WTC11 (cell line): ENCODE results near the gene BRD1. TPM values are rescaled to one million over a fixed set of nuclear protein-coding genes. Genes with fewer than 3 reads are reported as not detected.

Source experiments
- ATAC-seq: fragments of 200-7000 bp; cut with Tn5 transposase; 2 replicates; pipeline ENCODE4 v1.10.0; 2021; ENCODE audit warnings: mild to moderate bottlenecking, moderate library complexity
- Bru-seq: library from RNA; stranded (reverse); fragments of 400-500 nt; gene quantifications from one replicate; lab custom pipeline; 2021; lab: Mats Ljungman, UMichigan
- CTCF ChIA-PET: fragments of 300-600 bp; sonication (Branson Sonifier 250); formaldehyde crosslinking; loops from one replicate; lab custom pipeline; 2021; ENCODE audit warnings: antibody characterized with exemption; lab: Charles Lee
- POLR2A ChIA-PET: fragments of 350-600 bp; sonication (Branson Sonifier 250); formaldehyde crosslinking; loops from one replicate; lab custom pipeline; 2021; ENCODE audit warnings: antibody characterized with exemption; lab: Charles Lee
- DNase-seq: peaks from one replicate; pipeline ENCODE4 v3.0.0; 2021; ENCODE audit warnings: low spot score
- H3K27ac Mint-ChIP-seq: 2 replicates; pipeline ENCODE4 v1.8.0; 2021; ENCODE audit warnings: mixed read lengths
- H3K27me3 Mint-ChIP-seq: 2 replicates; pipeline ENCODE4 v1.8.0; 2021; ENCODE audit warnings: low read depth, mild to moderate bottlenecking, moderate library complexity, mixed read lengths
- H3K36me3 Mint-ChIP-seq: 2 replicates; pipeline ENCODE4 v1.8.0; 2021; ENCODE audit warnings: mixed read lengths
- H3K4me1 Mint-ChIP-seq: 2 replicates; pipeline ENCODE4 v1.8.0; 2022; ENCODE audit warnings: mixed read lengths
- H3K4me3 Mint-ChIP-seq: 2 replicates; pipeline ENCODE4 v1.8.0; 2021; ENCODE audit warnings: mild to moderate bottlenecking, moderate library complexity, mixed read lengths
- H3K9me3 Mint-ChIP-seq: 2 replicates; pipeline ENCODE4 v1.8.0; 2021; ENCODE audit warnings: mixed read lengths
- ATF6 ChIP-seq: sonication (generic); formaldehyde crosslinking; IDR thresholded peaks from 2 replicates; pipeline ENCODE4 v1.8.1; 2023; ENCODE audit warnings: mild to moderate bottlenecking, missing genetic modification reagents
- CREM ChIP-seq: sonication (generic); formaldehyde crosslinking; IDR thresholded peaks from 2 replicates; pipeline ENCODE4 v1.8.1; 2022; ENCODE audit warnings: mild to moderate bottlenecking, missing genetic modification reagents, moderate library complexity
- E2F5 ChIP-seq: sonication (generic); formaldehyde crosslinking; IDR thresholded peaks from 2 replicates; pipeline ENCODE4 v1.8.1; 2022; ENCODE audit warnings: mild to moderate bottlenecking, moderate library complexity, missing genetic modification reagents
- ETV6 ChIP-seq: sonication (generic); formaldehyde crosslinking; IDR thresholded peaks from 2 replicates; pipeline ENCODE4 v1.8.1; 2022; ENCODE audit warnings: mild to moderate bottlenecking, missing genetic modification reagents
- FOXP1 ChIP-seq: sonication (generic); formaldehyde crosslinking; IDR thresholded peaks from 2 replicates; pipeline ENCODE4 v1.8.0; 2022; ENCODE audit warnings: missing genetic modification reagents, mild to moderate bottlenecking, moderate library complexity, borderline replicate concordance
- FOXP4 ChIP-seq: sonication (generic); formaldehyde crosslinking; IDR thresholded peaks from 2 replicates; pipeline ENCODE4 v1.8.0; 2022; ENCODE audit warnings: mild to moderate bottlenecking, missing genetic modification reagents
- MYBL2 ChIP-seq: sonication (generic); formaldehyde crosslinking; IDR thresholded peaks from 2 replicates; pipeline ENCODE4 v1.8.1; 2023; ENCODE audit warnings: mild to moderate bottlenecking, moderate library complexity, missing genetic modification reagents
- NR2C2 ChIP-seq: sonication (generic); formaldehyde crosslinking; IDR thresholded peaks from 2 replicates; pipeline ENCODE4 v1.8.0; 2022; ENCODE audit warnings: mild to moderate bottlenecking, missing genetic modification reagents
- PRDM15 ChIP-seq: sonication (generic); formaldehyde crosslinking; IDR thresholded peaks from 2 replicates; pipeline ENCODE4 v1.8.0; 2022; ENCODE audit warnings: missing genetic modification reagents
- RELA ChIP-seq: sonication (generic); formaldehyde crosslinking; IDR thresholded peaks from 2 replicates; pipeline ENCODE4 v1.8.1; 2022; ENCODE audit warnings: missing genetic modification reagents, mild to moderate bottlenecking, borderline replicate concordance
- SP1 ChIP-seq: sonication (generic); formaldehyde crosslinking; conservative IDR thresholded peaks from 2 replicates; pipeline ENCODE4 v1.8.1; 2022; ENCODE audit warnings: missing genetic modification reagents
- STAT6 ChIP-seq: sonication (generic); formaldehyde crosslinking; conservative IDR thresholded peaks from 2 replicates; pipeline ENCODE4 v1.8.1; 2023; ENCODE audit warnings: mild to moderate bottlenecking, low read depth, missing genetic modification reagents, moderate library complexity
- TEAD4 ChIP-seq: sonication (generic); formaldehyde crosslinking; IDR thresholded peaks from 2 replicates; pipeline ENCODE4 v1.8.0; 2022; ENCODE audit warnings: mild to moderate bottlenecking, missing genetic modification reagents
- USF2 ChIP-seq: sonication (generic); formaldehyde crosslinking; IDR thresholded peaks from 2 replicates; pipeline ENCODE4 v1.8.1; 2023; ENCODE audit warnings: mild to moderate bottlenecking, missing genetic modification reagents, moderate library complexity
- ZNF121 ChIP-seq: sonication (generic); formaldehyde crosslinking; IDR thresholded peaks from 2 replicates; pipeline ENCODE4 v1.8.0; 2023; ENCODE audit warnings: missing genetic modification reagents
- ZNF138 ChIP-seq: sonication (generic); formaldehyde crosslinking; conservative IDR thresholded peaks from 2 replicates; pipeline ENCODE4 v1.8.1; 2022; ENCODE audit warnings: mild to moderate bottlenecking, moderate library complexity, missing genetic modification reagents
- ZNF232 ChIP-seq: sonication (generic); formaldehyde crosslinking; IDR thresholded peaks from 2 replicates; pipeline ENCODE4 v1.8.0; 2022; ENCODE audit warnings: mild to moderate bottlenecking, missing genetic modification reagents
- ZNF396 ChIP-seq: fragments of 250-450 bp; sonication (Bioruptor Pico); IDR thresholded peaks from 2 replicates; pipeline ENCODE4 v1.8.0; 2021; ENCODE audit warnings: mild to moderate bottlenecking, moderate library complexity, borderline replicate concordance
- long read RNA-seq, 3 experiments: library from RNA in 1 of 3; library from capped mRNA in 1 of 3; library from polyadenylated mRNA in 1 of 3; unstranded in 2 of 3; stranded (forward) in 1 of 3; transcript quantifications; one replicate each; pipeline ENCODE4 v2.0.0, GENCODE V29; 2021
- total RNA-seq: library from RNA; stranded (reverse); gene quantifications from 3 replicates; pipeline ENCODE4 v1.2.3, GENCODE V29; 2021

BRD1 gene
- total RNA-seq, result 36.4 to 37.9 TPM (median 36.6 TPM) in 3 replicates
- percentile 76 among the genes with signal in this experiment for Bru-seq, nascent RNA
- long read RNA-seq, experiment 1, full-length matches to known transcripts, result 20 of 135 reads
- long read RNA-seq, experiment 1, partial matches to known transcripts, result 30 of 135 reads
- long read RNA-seq, experiment 1, other reads (novel, unspliced or antisense), result 85 of 135 reads
- long read RNA-seq, experiment 2, full-length matches to known transcripts, result 3 of 32 reads
- long read RNA-seq, experiment 2, partial matches to known transcripts, result 8 of 32 reads
- long read RNA-seq, experiment 2, other reads (novel, unspliced or antisense), result 21 of 32 reads
- long read RNA-seq, experiment 3, result 0 reads

- TF ChIP-seq SP1 (peak; percentile 61; the same call in 1 of the 2 replicates), USF2 (CRISPR knock-in tag) (0 out of 2 replicates have a peak, but pooled peaks have one; percentile 9), ETV6 (CRISPR knock-in tag) (no peak), FOXP1 (peak; percentile 58; the same call in 1 of the 2 replicates)
- ChIA-PET POLR2A (no interaction called here), CTCF (no interaction called here)
- Mint-ChIP-seq H3K27ac (no peak within 1 kb of the TSS), H3K27me3 (peaks cover 34% of the 10 kb centered on the region), H3K4me1 (peaks cover 19% of the 10 kb centered on the region), H3K4me3 (peak within 1 kb of the TSS; percentile 80), H3K9me3 (peaks cover 32% of the 10 kb centered on the region), H3K36me3 (peaks cover 45% of the 10 kb centered on the region)
- ATAC-seq, result peak; percentile 59
- no peak for DNase-seq
Observed at GRCh38 chr22:49827853-49828598, at the start of gene BRD1. Gene BRD1, minus strand, starts transcription at chr22:49827873. Its CDS starts 3,556 bp downstream, at chr22:49824317.

GRCh38 chr22:49873228-49873940, 45.7 kb upstream of the BRD1 start:
- Mint-ChIP-seq H3K4me1 (no peaks in the 10 kb centered on the region), H3K9me3 (peaks cover 23% of the 10 kb centered on the region), H3K27ac (peak overlapping the region; percentile 58), H3K4me3 (no peak overlapping the region), H3K27me3 (no peaks in the 10 kb centered on the region), H3K36me3 (peaks cover 45% of the 10 kb centered on the region)
- ATAC-seq (no peak), DNase-seq (no peak)
- ChIA-PET POLR2A (interaction anchor here (0.5 kb wide), 1 partner anchor 30 kb away, joined by 4 read pairs; no protein-coding TSS in a partner anchor), CTCF (interaction anchor here (0.8 kb wide), 1 partner anchor 157 kb away, joined by 3 read pairs; no protein-coding TSS in a partner anchor)
- TF ChIP-seq ZNF232 (no peak), ZNF396 (no peak), CREM (CRISPR knock-in tag) (no peak), FOXP4 (CRISPR knock-in tag) (no peak), MYBL2 (CRISPR knock-in tag) (no peak), E2F5 (no peak), PRDM15 (no peak), ZNF138 (CRISPR knock-in tag) (no peak), ZNF121 (CRISPR knock-in tag) (no peak), TEAD4 (CRISPR knock-in tag) (no peak), RELA (CRISPR knock-in tag) (no peak), ATF6 (CRISPR knock-in tag) (no peak), NR2C2 (CRISPR knock-in tag) (no peak), STAT6 (CRISPR knock-in tag) (no peak)
